OCI-LY3 (cell line): ENCODE results near the gene LRRC63.

ENCODE experiments used
- H2AFZ ChIP-seq: fragments of 200-600, 300-600 bp; shearing (Covaris generic); 2 replicates; pipeline ENCODE4 v1.6.0; 2014; ENCODE audit warnings: antibody characterized with exemption, low read depth, low read length
- H3K27ac ChIP-seq: fragments of 200-600, 300-600 bp; sonication (generic); 2 replicates; pipeline ENCODE4 v1.5.1; 2014; ENCODE audit warnings: mild to moderate bottlenecking, low read length, moderate library complexity, mixed read lengths
- H3K27me3 ChIP-seq: fragments of 200-600, 300-600 bp; sonication (generic); 2 replicates; pipeline ENCODE4 v1.6.1; 2014; ENCODE audit warnings: low read depth, low read length, mixed read lengths
- H3K36me3 ChIP-seq: fragments of 200-600, 300-600 bp; sonication (generic); replicated peaks from 2 replicates; pipeline ENCODE3; 2014; ENCODE audit warnings: low read depth, low read length, mixed read lengths
- H3K4me1 ChIP-seq: fragments of 300-600, 200-600 bp; sonication (generic); 2 replicates; pipeline ENCODE4 v1.6.1; 2014; ENCODE audit warnings: low read length, mixed read lengths
- H3K4me2 ChIP-seq: fragments of 200-600, 300-600 bp; sonication (generic); 2 replicates; pipeline ENCODE4 v1.6.1; 2014; ENCODE audit warnings: low read length, mixed read lengths
- H3K4me3 ChIP-seq: fragments of 300-600, 200-600 bp; sonication (generic); 2 replicates; pipeline ENCODE4 v1.5.1; 2014; ENCODE audit warnings: antibody characterized with exemption, mild to moderate bottlenecking, low read length, moderate library complexity
- H3K79me2 ChIP-seq: fragments of 300-600, 200-600 bp; shearing (Covaris generic); 2 replicates; pipeline ENCODE4 v1.6.1; 2014; ENCODE audit warnings: mild to moderate bottlenecking, low read length, mixed read lengths
- H3K9ac ChIP-seq: fragments of 300-600, 200-600 bp; shearing (Covaris generic); 2 replicates; pipeline ENCODE4 v1.6.0; 2014; ENCODE audit warnings: mild to moderate bottlenecking, low read length, moderate library complexity
- H3K9me3 ChIP-seq: fragments of 200-600, 300-600 bp; shearing (Covaris generic); 2 replicates; pipeline ENCODE4 v1.6.1; 2014; ENCODE audit warnings: low read length, mixed read lengths; ENCODE audit not compliant: insufficient read depth
- H4K20me1 ChIP-seq: fragments of 200-600, 300-600 bp; sonication (generic); 2 replicates; pipeline ENCODE4 v1.6.1; 2016; ENCODE audit warnings: low read length, mixed read lengths; ENCODE audit not compliant: insufficient read depth
- CTCF ChIP-seq: fragments of 200-600, 300-600 bp; sonication (generic); IDR thresholded peaks from 2 replicates; pipeline ENCODE4 v1.5.1; 2014; ENCODE audit warnings: antibody characterized with exemption, low read length, low read depth
- EZH2phosphoT487 ChIP-seq: fragments of 200-600 bp; shearing (Covaris generic); IDR thresholded peaks from 2 replicates; pipeline ENCODE4 v1.6.1; 2018; ENCODE audit warnings: antibody characterized with exemption, mixed run types, low read depth

LRRC63 gene

GRCh38 chr13:46315491-46316075 lies 103.9 kb downstream of the LRRC63 start:
- no peaks in the 10 kb centered on the region for H3K27me3 ChIP-seq
- no peaks in the 10 kb centered on the region for H4K20me1 ChIP-seq
- H3K36me3 ChIP-seq = peaks cover 2% of the 10 kb centered on the region
- no peak overlapping the region for H3K4me2 ChIP-seq
- H3K4me3 ChIP-seq = no peak overlapping the region
- H2AFZ ChIP-seq = no peak overlapping the region
- H3K27ac ChIP-seq = no peak overlapping the region
- no peaks in the 10 kb centered on the region for H3K9me3 ChIP-seq
- no peak overlapping the region for H3K9ac ChIP-seq
- TF ChIP-seq CTCF = no peak
- TF ChIP-seq EZH2phosphoT487 = no peak
- peaks cover 10% of the 10 kb centered on the region for H3K4me1 ChIP-seq
- H3K79me2 ChIP-seq = no peaks in the 10 kb centered on the region

- H3K4me3 ChIP-seq = no peak overlapping the region
- H3K9me3 ChIP-seq = no peaks in the 10 kb centered on the region
- no peaks in the 10 kb centered on the region for H3K27me3 ChIP-seq
- TF ChIP-seq CTCF (peak; percentile 31), EZH2phosphoT487 (no peak)
- no peak overlapping the region for H3K4me2 ChIP-seq
- H3K4me1 ChIP-seq = peaks cover 21% of the 10 kb centered on the region
- peaks cover 2% of the 10 kb centered on the region for H3K36me3 ChIP-seq
- no peak overlapping the region for H3K27ac ChIP-seq
- H3K79me2 ChIP-seq = no peaks in the 10 kb centered on the region
- H4K20me1 ChIP-seq = no peaks in the 10 kb centered on the region
- no peak overlapping the region for H3K9ac ChIP-seq
- H2AFZ ChIP-seq = no peak overlapping the region
These were observed 105.4 kb downstream of the LRRC63 start for GRCh38 chr13:46317120-46317519.

GRCh38 chr13:46318986-46319385 lies 107.3 kb downstream of the LRRC63 start:
- no peaks in the 10 kb centered on the region for H4K20me1 ChIP-seq
- H3K9me3 ChIP-seq = no peaks in the 10 kb centered on the region
- H3K4me3 ChIP-seq = no peak overlapping the region
- H3K27me3 ChIP-seq = no peaks in the 10 kb centered on the region
- no peak overlapping the region for H3K27ac ChIP-seq
- peaks cover 21% of the 10 kb centered on the region for H3K4me1 ChIP-seq
- H2AFZ ChIP-seq = no peak overlapping the region
- H3K79me2 ChIP-seq = no peaks in the 10 kb centered on the region
- TF ChIP-seq CTCF (no peak), EZH2phosphoT487 (no peak)
- no peak overlapping the region for H3K9ac ChIP-seq
- no peak overlapping the region for H3K4me2 ChIP-seq
- peaks cover 2% of the 10 kb centered on the region for H3K36me3 ChIP-seq

GRCh38 chr13:46320406-46320805 lies 108.7 kb downstream of the LRRC63 start:
- Histone ChIP-seq H3K9me3 (no peaks in the 10 kb centered on the region), H2AFZ (peak overlapping the region; percentile 92), H3K9ac (no peak overlapping the region), H3K27me3 (no peaks in the 10 kb centered on the region), H3K4me2 (peak overlapping the region; percentile 76), H3K4me3 (peak overlapping the region; percentile 60; the same call in 1 of the 2 replicates), H3K79me2 (no peaks in the 10 kb centered on the region), H4K20me1 (no peaks in the 10 kb centered on the region), H3K36me3 (no peaks in the 10 kb centered on the region), H3K4me1 (peaks cover 21% of the 10 kb centered on the region), H3K27ac (no peak overlapping the region)
- TF ChIP-seq CTCF = no peak
- TF ChIP-seq EZH2phosphoT487 = no peak
